GM11168 (cell line): ENCODE results near the gene CIAO2B.
"Not testable (repeated sequence)": the region's sequence is repeated elsewhere in the genome, so short reads cannot be mapped to it uniquely, and the experiment has no call there.

Experiments used
- in situ Hi-C: fragments of 300-500 bp; cut with MboI; formaldehyde crosslinking; loops from one replicate; pipeline ENCODE4 v1.12.0; 2022; ENCODE audit warnings: low sequenced_read_pairs; ENCODE audit not compliant: unreplicated experiment

Gene CIAO2B

DNA sequence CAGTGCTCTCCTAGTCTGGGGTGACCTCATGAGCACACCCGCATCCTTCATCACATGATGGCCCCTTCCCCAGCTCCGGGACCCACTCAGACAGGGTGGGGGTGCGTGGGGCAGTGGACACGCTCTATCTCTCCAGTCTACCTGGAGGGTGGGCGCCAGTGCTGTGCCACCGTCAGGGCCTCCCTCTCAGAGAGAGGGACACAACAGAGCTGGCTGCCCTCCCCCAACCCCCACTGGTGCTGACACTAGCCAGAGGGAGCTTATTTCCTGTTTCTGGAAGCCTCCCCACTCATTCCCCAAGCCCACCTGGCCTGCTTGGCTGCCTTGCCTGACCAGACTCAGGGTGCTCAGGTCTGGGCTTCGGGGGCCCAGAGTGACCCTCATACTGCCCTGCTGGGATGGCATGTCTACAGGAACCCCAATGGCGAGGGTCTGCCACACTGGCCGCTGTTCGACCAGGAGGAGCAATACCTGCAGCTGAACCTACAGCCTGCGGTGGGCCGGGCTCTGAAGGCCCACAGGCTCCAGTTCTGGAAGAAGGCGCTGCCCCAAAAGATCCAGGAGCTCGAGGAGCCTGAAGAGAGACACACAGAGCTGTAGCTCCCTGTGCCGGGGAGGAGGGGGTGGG is 9.3 kb upstream of the CIAO2B start:
- in situ Hi-C loops: no loop called here

DNA sequence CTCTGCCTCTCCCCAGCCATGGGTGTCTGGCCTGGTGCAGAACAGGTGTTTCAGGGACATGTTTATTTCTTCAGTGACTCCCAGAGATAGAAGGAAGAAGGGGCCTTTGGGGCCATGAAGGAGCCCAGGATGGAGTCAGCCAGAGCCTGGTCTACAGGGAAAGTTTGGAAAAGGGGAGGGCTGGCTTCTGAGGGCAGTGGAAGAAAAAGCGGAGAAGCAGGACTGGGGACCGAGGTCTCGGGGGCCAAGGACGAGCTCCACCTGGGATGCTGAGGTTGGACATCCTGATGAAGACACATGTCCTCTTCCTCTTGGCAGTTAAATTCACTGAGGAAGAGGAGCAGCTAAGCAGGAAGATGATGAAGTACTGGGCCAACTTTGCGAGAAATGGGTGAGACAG is 8.8 kb upstream of the CIAO2B start:
- in situ Hi-C loops: no loop called here

DNA sequence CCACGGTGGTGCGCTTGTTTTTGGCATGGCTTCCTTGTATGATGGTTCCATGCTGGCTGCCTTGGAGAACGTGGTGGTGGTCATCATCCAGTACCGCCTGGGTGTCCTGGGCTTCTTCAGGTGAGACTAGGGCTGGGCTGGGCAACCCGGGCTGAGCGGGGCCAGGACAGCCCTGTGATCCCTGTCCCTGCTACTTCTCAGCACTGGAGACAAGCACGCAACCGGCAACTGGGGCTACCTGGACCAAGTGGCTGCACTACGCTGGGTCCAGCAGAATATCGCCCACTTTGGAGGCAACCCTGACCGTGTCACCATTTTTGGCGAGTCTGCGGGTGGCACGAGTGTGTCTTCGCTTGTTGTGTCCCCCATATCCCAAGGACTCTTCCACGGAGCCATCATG is 6.0 kb upstream of the CIAO2B start:
- in situ Hi-C loops: no loop called here

DNA sequence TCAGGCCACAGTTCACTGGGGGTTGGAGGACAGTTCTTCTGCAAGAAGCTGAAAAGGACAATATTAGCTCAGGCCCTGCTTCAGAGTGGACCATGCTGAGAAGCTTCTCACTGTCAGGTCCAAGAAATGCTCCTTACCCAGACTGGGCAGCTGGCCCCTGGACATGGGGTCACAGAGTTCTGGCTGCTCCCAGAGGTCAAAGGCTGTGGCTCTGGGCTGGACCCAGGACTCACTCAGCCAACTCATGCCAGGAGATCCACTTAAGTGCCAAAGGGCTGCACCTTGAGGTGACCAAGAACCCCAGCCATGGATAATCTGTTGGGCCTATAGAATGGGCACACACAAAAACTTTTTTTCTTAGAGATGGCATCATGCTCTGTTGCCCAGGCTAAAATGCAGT is 5.2 kb upstream of the CIAO2B start:
- in situ Hi-C loops: no loop called here

DNA sequence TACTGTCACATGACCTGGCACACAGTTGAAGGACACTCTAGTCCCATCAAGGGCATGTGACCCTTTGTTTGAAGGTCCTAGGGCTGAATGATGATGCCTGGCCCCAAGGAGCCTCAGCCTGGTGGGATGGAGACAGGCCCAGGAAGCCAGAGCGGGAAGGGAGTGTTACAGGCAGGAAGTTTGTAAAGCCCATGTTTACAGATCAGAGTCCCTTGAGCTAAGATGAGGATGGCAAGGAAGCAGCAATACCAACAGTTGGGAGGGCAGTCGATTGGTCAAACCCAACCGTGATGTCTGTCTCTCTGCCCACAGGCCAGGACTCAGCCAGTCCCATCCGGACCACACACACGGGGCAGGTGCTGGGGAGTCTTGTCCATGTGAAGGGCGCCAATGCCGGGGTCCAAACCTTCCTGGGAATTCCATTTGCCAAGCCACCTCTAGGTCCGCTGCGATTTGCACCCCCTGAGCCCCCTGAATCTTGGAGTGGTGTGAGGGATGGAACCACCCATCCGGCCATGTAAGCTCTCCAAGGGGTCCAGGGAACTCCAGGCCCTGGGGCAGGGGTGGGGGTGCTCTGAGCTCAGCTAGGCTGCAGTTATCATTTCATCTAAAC is 3.6 kb upstream of the CIAO2B start:
- in situ Hi-C loops: no loop called here

DNA sequence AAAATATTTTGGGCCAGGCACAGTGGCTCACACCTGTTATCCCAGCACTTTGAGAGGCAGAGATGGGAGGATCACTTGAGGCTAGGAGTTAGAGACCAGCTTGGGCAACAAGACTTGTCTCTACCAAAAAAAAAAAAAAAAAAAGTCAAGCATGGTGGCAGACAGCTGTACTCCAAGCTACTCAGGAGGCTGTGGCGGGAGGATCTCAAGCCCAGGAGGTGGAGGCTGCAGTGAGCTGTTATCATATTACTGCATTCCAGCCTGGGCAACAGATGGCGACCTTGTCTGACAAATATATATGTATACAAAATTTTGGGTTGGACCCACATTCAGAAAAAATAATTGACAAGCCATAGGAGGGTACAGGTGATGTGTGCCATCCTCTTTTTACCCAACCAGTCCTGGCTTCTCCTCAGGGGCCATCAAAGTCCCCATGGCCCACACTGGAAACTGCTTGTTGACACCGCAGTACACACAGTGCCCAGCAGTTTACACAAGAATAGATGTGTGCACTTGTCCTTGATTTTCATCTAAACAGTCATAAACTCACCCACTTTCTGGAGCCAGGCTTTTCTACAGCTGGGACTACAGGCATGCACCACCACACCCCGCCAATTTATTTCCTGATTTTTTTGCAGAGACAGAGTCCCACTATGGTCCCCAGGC is 2.8 kb upstream of the CIAO2B start:
- in situ Hi-C loops: no loop called here

DNA sequence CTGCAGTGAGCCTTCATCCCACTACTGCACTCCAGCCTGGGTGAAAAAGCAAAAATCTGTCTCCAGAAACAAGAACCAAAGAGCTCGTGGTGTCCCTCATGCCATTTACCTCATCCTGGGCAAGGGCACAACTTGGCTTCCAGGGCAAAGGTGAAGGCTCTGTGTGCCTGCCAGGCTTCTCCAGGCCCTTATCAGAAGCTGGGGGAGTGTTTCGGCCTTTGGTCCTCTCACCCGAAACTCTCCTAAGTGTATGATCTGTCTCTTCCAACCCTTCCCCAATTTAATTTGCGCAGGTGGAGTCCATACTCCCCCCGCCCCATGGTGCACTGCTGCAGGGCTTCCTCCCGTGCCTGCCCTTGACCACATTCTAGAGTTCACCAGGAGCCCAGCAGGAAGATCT is 2.3 kb upstream of the CIAO2B start:
- in situ Hi-C loops: no loop called here

DNA sequence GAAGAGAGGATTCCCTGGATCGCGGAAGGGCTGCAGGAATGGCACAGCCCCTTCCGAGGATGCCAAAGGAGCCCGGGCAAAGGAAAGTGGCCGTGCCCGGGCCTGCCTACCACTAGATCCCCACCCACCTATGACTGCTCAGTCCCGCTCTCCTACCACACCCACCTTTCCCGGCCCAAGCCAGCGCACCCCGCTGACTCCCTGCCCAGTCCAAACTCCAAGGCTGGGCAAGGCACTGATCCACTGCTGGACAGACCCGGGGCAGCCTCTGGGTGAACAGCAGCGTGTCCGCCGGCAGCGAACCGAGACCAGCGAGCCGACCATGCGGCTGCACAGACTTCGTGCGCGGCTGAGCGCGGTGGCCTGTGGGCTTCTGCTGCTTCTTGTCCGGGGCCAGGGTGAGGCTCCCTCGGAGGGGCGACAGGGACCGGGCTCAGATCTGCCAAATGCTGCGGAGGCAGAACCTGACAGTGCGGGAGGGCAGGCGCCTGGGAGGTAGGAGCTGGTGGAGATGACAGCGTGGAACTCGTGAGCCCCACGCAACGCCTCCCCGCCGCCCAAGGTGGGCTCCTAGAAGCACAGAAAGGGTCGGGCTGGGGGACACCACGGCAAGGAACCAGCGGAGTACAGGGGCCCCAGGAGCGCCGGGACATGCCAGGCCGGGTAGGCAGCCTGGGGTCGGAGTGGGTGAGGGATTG is 1.3 kb upstream of the CIAO2B start, which contains the start of gene CES2:
CES2 (plus strand) TSS at position 203 of the 698 bp plus-strand sequence; CDS start at position 323, 120 bp downstream.
- in situ Hi-C loops: no loop called here

DNA sequence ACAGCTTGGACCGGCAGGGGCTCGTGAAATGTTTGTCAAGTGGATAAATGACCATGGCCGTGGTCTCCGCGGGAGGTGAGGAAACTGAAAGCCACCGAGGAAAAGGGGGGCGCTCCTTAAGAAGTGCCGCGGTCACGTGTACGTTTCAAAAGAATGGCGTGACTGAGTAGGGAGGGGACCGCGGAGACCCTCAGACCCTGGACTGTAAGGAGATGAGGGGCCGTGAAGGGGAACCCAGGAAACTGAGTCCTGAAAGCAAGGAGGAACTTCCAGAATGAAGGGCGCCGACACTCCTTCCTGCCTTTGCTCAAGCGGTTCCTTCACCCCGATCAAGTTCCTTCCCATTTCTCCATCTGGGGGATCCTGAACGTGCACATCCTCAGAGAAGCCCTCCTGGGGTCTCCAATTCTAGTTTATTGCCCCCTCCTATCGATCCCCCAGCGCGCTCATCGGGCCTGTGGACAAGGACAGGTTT is 674 bp upstream of the CIAO2B start:
- in situ Hi-C loops: not testable (repeated sequence)

DNA sequence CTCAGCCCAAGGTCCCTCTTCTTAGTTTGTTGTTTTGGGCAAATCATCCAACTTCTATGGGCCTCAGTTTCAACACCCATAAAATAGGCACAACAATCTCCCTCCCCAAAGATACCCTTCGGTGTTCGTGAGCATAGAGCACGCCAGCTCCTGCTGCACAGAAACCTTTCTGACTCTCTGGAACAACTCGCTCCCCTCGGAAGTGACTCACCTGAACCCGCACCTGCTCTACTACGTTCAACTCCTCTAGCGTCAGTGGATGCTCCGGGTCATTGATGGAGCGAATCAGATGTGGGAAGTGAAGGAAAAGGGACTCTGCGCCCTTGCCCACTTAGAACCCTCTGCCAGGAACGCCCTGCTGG is 445 bp downstream of the CIAO2B start:
- in situ Hi-C loops: no loop called here

DNA sequence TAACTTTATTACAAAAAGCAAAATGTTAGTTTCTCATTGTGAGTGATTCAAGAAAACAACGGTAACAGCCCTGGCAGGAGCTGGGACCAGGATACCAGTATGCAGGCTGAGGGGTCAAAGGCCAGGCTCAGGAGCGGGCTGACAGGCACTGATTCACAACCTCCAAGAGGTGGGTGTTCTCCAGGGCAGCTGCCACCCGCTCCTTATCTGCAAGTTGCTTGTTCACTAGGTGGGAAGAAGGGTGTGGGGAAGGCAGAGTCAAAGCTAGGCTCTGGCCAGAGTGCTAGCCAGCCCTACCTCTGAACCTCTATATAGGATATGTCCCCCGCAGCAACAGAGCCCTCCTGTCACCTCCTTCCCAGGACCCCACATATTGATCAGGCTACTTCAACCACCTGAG is 2.1 kb downstream of the CIAO2B start:
- in situ Hi-C loops: no loop called here

DNA sequence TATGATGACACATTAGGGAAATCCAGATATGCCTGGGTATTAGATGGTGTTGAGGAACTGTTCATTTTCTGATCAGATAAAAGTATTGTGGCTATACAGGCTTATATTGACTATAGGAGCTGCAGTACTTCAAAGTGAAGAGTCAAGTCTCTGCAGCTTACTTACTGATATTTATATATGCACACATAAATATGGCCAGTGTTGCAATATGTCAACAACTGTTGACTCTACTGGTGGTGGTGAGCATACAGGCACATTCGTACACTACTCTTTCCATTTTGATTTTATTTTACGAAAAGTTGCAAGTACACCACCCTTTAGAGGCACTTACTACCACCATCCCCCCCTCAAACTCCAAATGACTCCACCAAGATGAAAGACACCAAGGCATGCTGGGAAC is 2.5 kb downstream of the CIAO2B start:
- in situ Hi-C loops: no loop called here

DNA sequence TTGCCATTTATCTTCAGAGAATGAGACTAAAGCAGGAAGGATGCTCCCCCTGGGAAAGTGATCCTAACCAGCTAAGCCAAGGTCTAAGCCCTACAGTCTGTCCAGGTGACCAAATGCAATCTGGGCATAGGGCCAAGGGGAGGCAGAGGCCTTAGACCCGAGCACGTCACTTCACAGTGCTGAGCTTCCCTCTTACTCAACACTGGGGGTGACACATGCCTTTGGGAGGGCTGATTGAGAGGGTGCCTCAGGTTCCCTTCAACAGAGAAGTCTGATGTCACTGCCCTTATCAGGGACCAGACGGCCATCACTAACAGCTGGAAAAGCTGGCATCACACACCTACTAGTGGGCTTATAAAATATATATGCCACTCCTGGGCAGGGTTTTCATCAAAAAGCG is 4.0 kb downstream of the CIAO2B start:
- in situ Hi-C loops: no loop called here

DNA sequence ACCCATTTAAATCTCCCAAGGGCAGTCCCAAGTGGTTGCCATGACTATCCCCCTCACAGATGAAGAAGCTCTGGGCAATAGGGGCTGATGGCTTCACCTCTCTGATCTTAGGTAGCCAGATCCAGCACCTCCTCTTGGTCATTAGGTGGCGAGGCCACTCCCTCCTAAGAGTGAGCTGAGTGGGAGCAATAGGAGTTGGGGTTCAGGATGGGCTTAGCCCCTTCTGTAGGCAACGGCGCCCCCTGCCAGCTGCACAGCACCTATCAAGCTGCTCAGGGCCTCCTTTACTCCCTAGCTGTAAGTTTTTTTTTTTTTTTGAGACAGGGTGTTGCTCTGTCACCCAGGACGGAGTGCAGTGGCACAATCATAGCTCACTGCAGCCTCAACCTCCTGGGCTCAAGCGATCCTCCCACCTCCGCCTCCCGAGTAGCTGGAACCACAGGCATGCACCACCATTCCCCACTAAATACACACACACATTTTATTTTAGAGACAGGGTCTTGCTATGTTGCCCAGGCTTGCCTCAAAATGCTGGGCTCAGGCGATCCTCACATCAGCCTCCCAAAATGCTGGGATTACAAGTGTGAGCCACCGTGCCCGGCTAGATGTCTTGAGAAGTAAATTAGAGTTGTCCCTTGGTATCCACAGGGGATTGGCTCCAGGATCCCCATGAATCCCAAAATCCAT is 5.4 kb downstream of the CIAO2B start:
- in situ Hi-C loops: no loop called here

DNA sequence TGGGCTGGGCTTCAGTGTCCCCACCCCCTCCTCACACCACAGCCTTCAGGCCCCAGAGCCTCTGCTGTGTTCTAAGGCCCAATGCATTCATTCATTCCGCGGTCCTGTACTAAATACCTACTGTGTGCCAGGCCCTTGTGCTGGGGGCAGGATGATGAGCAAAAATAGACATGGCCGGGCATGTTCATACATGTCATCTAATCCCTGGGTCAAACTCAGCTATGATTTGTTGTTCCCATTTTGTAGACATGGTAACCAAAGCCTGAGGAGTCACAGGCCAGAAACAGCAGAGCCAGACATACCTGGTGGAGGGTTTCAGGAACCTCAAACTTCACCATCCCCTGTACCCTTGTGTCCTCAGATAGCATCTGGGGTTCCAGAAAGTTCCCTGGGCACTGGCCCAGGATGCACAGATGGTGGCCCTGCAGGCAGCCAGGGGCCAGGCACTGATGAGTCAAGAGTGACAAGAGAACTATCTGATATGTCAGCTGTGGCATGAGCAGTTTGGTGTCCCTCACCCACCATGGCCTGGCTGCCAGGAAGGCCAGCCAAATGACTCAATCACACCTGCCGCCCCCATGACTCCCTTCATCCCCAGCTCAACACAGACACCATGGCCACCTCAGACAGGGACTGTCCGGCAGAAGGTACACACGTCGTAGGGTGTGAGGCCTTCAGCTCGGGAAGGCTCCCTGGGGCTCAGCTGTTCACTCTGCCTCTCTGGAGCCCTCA is 6.1 kb downstream of the CIAO2B start:
- in situ Hi-C loops: no loop called here

DNA sequence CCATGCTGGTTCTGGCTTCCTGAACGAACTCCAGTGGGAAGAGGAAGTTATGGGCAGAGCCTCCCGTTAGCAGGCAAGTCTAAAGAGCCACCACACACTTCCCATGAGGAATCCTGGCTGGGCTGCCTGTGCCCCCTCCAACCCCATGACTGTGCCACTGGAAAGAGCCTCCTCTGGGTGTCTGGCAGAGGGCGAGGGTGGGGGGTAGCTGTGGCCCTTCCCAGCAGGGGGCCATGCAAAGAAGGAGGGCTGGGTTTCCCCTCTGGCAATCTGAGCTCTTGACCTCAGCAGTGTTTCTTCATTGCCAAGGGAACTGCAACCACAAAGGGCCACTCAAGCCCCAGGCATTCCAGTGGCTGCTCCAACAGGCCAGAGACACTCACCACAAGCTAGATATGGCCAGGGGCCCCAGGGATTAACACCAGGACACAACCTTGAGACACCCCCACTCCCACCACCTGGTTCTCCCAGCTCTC is 7.2 kb downstream of the CIAO2B start:
- in situ Hi-C loops: no loop called here

DNA sequence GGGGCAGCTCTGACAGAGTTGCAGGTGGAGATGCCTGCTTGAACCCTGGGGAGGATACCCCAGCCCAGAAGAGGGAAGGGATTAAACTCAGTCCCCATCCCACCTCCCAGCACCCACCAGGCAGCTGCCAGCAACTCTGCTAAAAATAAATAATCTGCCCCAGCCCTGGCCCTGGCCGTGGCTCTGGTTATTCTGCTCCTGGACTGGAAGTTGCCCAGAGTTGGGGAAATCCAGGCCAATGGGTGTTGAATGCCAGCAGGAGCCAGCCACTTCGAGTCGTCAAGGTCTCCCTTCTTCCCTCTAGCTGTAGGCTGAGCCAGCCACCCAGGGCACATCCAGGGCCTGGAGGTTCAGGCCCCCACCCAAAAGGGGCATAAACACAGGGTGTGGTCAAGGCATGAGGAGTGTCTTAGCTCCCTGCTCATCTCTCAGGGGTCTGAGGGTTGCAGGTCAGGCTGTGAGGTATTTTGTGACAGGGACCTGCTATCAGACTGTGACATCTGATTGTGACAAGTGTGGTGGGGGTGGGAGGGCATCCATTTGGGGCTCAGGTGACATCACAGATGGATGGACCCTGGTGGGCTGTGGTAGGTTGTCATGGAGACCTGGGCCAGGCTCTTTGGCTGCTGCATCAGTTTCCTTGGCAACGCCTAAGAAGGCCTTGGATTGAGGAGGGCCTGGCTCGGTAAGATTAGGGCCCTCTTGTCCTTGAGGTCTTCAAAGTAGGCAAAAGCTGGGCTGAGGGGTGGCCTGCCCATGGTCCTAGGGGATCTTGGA is 7.8 kb downstream of the CIAO2B start:
- in situ Hi-C loops: no loop called here

DNA sequence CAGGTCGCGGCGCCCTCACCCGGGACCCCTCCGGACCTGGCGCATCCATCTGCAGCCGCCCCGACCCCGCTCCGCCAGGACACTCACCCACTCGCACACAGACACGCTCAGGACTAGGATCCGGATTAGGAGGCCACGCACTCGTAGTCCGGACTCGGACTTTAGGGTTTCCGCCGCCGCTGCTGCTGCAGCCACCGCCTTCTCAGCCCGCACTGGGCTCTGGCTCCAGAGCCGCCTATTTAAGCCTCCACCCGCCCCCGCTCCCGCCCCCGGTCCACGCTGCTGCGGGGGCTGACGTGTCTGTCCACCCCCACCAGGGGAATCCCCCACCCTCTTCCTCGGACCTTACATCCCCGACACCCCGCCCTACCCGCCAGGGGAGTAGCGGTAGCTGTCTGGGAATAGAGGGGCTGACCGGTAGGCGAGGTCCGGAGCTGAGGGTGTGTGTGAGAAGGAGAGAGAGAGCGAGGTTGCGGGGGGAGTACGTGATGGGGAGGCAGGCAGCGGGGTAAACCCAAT is 8.8 kb downstream of the CIAO2B start, which contains the start of gene RRAD:
RRAD (minus strand) TSS at position 214 of the 519 bp plus-strand sequence. CDS start 356 bp downstream, outside the sequence.
- in situ Hi-C loops: no loop called here
